Keratinocyte (primary cell): ENCODE results near the gene MGAT1. TPM values are rescaled to one million over a fixed set of nuclear protein-coding genes. Genes with fewer than 3 reads are reported as not detected.

Source experiments
- DNase-seq: peaks from one replicate; pipeline ENCODE4 v3.0.0-alpha.2; 2011; ENCODE audit warnings: low read depth, missing footprints, low spot score
- FAIRE-seq: peaks from 2 replicates; lab custom pipeline; 2011; peaks lifted over from hg19 to GRCh38; lab: Jason Lieb, UNC
- H2AFZ ChIP-seq: 2 replicates; pipeline ENCODE4 v1.6.0; 2012; ENCODE audit warnings: low read length, control low read depth, inconsistent platforms; ENCODE audit not compliant: control insufficient read depth
- H3K27ac ChIP-seq: 2 replicates; pipeline ENCODE4 v1.5.1; 2011; ENCODE audit warnings: low read length; ENCODE audit not compliant: control insufficient read depth, insufficient read depth
- H3K27me3 ChIP-seq: 3 replicates; pipeline ENCODE4 v1.6.0; 2011; ENCODE audit warnings: low read length; ENCODE audit not compliant: control insufficient read depth, insufficient read depth; ENCODE audit errors: extremely low read depth
- H3K36me3 ChIP-seq, 2 experiments: 2 replicates in 1 of 2; 3 replicates in 1 of 2; pipeline ENCODE4 v1.5.1; 2011; ENCODE audit warnings: low read length in 2 of 2, mild to moderate bottlenecking in 1 of 2; ENCODE audit not compliant: control insufficient read depth in 2 of 2, insufficient read depth in 2 of 2; ENCODE audit errors: extremely low read depth in 1 of 2
- H3K4me1 ChIP-seq: 3 replicates; pipeline ENCODE4 v1.5.1; 2011; ENCODE audit warnings: low read length; ENCODE audit not compliant: control insufficient read depth, insufficient read depth; ENCODE audit errors: extremely low read depth
- H3K4me2 ChIP-seq: 3 replicates; pipeline ENCODE4 v1.6.0; 2011; ENCODE audit warnings: low read depth, low read length; ENCODE audit not compliant: control insufficient read depth, insufficient read depth; ENCODE audit errors: extremely low read depth
- H3K4me3 ChIP-seq, 3 experiments: fragments of 200-600 bp in 1 of 3; sonication (generic) in 1 of 3; 2 replicates in 2 of 3; 3 replicates in 1 of 3; pipeline ENCODE4 v1.5.1; 2011 to 2016; ENCODE audit warnings: low read length in 3 of 3, mild to moderate bottlenecking in 3 of 3, control low read depth in 2 of 3, inconsistent platforms in 1 of 3, low read depth in 1 of 3, mixed read lengths in 1 of 3, mixed run types in 1 of 3, moderate library complexity in 1 of 3; ENCODE audit not compliant: control insufficient read depth in 2 of 3, insufficient read depth in 2 of 3; ENCODE audit errors: extremely low read depth in 1 of 3
- H3K79me2 ChIP-seq: 2 replicates; pipeline ENCODE4 v1.6.0; 2012; ENCODE audit warnings: low read length; ENCODE audit not compliant: control insufficient read depth, insufficient read depth
- H3K9ac ChIP-seq: 3 replicates; pipeline ENCODE4 v1.6.0; 2011; ENCODE audit warnings: low read length; ENCODE audit not compliant: control insufficient read depth, insufficient read depth; ENCODE audit errors: extremely low read depth
- H3K9me1 ChIP-seq: 3 replicates; pipeline ENCODE4 v1.6.0; 2011; ENCODE audit warnings: low read length; ENCODE audit not compliant: control insufficient read depth, insufficient read depth; ENCODE audit errors: extremely low read depth
- H3K9me3 ChIP-seq: 2 replicates; pipeline ENCODE4 v1.5.1; 2012; ENCODE audit warnings: low read depth, low read length; ENCODE audit not compliant: control insufficient read depth
- H4K20me1 ChIP-seq: 3 replicates; pipeline ENCODE4 v1.6.0; 2011; ENCODE audit warnings: low read length; ENCODE audit not compliant: control insufficient read depth, insufficient read depth; ENCODE audit errors: extremely low read depth
- CTCF ChIP-seq, 3 experiments: IDR thresholded peaks in 1 of 3; conservative IDR thresholded peaks in 1 of 3; optimal IDR thresholded peaks in 1 of 3; 2 replicates in 2 of 3; 3 replicates in 1 of 3; pipeline versions ENCODE3 to v1.5.1; 2011; ENCODE audit warnings: low read length in 3 of 3, mild to moderate bottlenecking in 3 of 3, moderate library complexity in 2 of 3, control low read depth in 1 of 3, inconsistent platforms in 1 of 3; ENCODE audit not compliant: insufficient read depth in 2 of 3; ENCODE audit errors: extremely low read depth in 1 of 3
- EZH2 ChIP-seq: IDR thresholded peaks from one replicate; pipeline ENCODE4 v1.6.1; 2012; ENCODE audit warnings: inconsistent platforms, mild to moderate bottlenecking, low read length, moderate library complexity
- dilution Hi-C: fragments of 300-500 bp; cut with MboI; formaldehyde crosslinking; loops from one replicate; pipeline ENCODE4 v1.7.0; 2020; ENCODE audit warnings: low sequenced_read_pairs; ENCODE audit not compliant: extremely low pct_ligation_motif_present
- polyA plus RNA-seq, 5 experiments: library from polyadenylated mRNA; depleted of rRNA in 3 of 5; stranded (reverse) in 3 of 5; stranded (forward) in 1 of 5; unstranded in 1 of 5; fragments of >200 nt; gene quantifications; 1 replicate in 1 of 5; 2 replicates in 3 of 5; 3 replicates in 1 of 5; pipeline versions ENCODE4 v1.2.1 to v1.2.3, GENCODE V29; 2011 to 2012; ENCODE audit warnings: missing spikeins in 2 of 5, low read depth in 1 of 5, low replicate concordance in 1 of 5

Gene MGAT1
- polyA plus RNA-seq, 1 donor (not counting 4 experiments of a cell fraction or from before 2014, with no cell fraction given), result 80.3 TPM

GRCh38 chr5:180779985-180780610 lies 22.5 kb downstream of the MGAT1 start:
- no peak for TF ChIP-seq CTCF (optimal IDR thresholded peaks at IDR 0.05 in 1 of 3, IDR thresholded peaks at IDR 0.05 in 1 of 3, conservative IDR thresholded peaks at IDR 0.05 in 1 of 3; ENCODE audit: extremely low read depth in 1 of 3, insufficient read depth in 2 of 3, low read length in 3 of 3)
- no peak for TF ChIP-seq EZH2
- Histone ChIP-seq H3K27me3 (no peaks in the 10 kb centered on the region), H3K36me3 (no peaks in the 10 kb centered on the region), H3K79me2 (no peaks in the 10 kb centered on the region), H3K4me1 (peaks cover 1% of the 10 kb centered on the region), H3K27ac (no peak overlapping the region), H2AFZ (no peak overlapping the region), H3K4me3 (no peak overlapping the region), H3K9me3 (no peaks in the 10 kb centered on the region), H3K9me1 (no peaks in the 10 kb centered on the region), H3K4me2 (no peak overlapping the region), H3K9ac (no peak overlapping the region), H4K20me1 (no peaks in the 10 kb centered on the region)
- FAIRE-seq (no peak), DNase-seq (no peak)
- dilution Hi-C loops, result loop anchor here (5.0 kb wide), 1 partner anchor 87 kb away; no protein-coding TSS in a partner anchor

DNA sequence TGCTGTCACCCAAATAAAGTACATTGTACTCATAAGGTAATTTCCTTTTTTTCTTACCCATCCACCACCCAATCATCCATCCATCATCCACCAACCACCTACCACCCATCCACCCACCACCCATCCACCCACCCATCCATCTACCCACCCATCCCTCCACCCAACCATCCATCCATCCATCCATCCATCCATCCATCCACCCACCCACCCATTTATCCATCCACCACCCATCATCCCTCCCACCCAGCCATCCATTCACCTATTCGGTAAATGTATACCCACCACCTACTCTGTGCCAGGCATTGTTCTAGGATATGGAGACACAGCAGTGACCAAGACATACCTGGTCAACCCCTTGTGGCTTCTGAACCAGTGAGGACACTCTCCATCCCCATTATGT lies 25.1 kb downstream of the MGAT1 start:
- dilution Hi-C loops, result no loop called here
- TF ChIP-seq CTCF (optimal IDR thresholded peaks at IDR 0.05 in 1 of 3, IDR thresholded peaks at IDR 0.05 in 1 of 3, conservative IDR thresholded peaks at IDR 0.05 in 1 of 3; ENCODE audit: extremely low read depth in 1 of 3, insufficient read depth in 2 of 3, low read length in 3 of 3) (no peak), EZH2 (no peak)

More for the DNA sequence above, 25.1 kb downstream of the MGAT1 start:
- Histone ChIP-seq H3K27me3 (no peaks in the 10 kb centered on the region), H3K9ac (no peak overlapping the region), H2AFZ (no peak overlapping the region), H3K36me3 (no peaks in the 10 kb centered on the region), H3K9me3 (no peaks in the 10 kb centered on the region), H4K20me1 (no peaks in the 10 kb centered on the region), H3K4me3 (no peak overlapping the region), H3K4me2 (no peak overlapping the region), H3K4me1 (no peaks in the 10 kb centered on the region), H3K9me1 (no peaks in the 10 kb centered on the region), H3K79me2 (no peaks in the 10 kb centered on the region), H3K27ac (no peak overlapping the region)
- DNase-seq (no peak), FAIRE-seq (no peak)
